ENCODE results near the gene TTC31.

Gene TTC31

DNA sequence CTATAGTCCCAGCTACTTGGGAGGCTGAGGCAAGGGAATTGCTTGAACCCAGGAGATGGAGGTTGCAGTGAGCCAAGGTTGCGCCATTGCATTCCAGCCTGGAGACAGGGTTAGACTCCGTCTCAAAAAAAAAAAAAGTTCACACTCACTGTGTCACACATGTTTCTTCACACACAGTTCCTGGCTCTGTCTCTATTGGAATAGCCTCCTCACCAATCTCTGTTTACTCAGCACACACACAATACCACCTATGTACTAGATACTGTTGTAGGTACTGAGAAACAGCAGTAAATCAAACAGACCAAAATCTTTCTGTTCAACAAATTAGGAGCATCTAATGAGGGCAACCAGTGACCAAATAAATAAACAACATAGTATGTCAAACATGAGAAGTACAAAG lies 3.3 kb downstream of the TTC31 start:
- DNase-seq (ENCODE audit: low read depth, low spot score), result no peak

DNA sequence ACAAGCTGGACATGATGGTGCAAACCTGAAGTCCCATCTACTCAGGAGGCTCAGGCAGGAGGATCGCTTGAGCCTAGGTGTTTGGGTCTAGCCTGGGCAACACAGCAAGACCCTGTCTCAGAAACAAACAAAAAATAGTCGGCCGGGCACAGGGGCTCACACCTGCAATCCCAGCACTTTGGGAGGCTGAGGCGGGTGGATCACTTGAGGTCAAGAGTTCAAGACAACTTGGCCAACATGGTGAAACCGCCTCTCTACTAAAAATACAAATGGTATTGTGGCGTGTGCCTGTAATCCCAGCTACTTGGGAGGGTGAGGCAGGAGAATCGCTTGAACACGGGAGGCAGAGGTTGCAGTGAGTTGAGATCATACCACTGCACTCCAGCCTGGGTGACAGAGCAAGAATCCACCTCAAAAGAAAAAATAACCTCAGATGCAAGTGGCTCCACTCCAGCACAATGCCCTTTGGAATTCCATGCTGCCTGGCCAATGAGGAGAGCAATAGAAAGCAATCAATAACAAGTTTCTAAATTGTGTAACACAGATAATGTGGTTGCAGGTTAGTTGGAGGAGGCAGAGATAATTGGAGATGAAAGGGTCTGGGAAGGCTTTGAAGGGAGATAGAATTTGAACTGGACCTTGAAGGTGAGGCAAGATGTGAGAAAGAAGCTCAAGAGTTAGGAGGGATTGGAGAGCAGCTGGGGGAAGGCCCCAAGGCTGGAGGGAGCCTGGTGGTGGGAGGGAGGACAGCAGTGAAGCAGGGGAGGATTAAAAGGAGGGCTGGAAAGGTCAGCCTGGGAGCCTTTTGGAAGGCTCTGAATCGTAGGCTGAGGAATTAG lies 6.0 kb downstream of the TTC31 start:
- DNase-seq (ENCODE audit: low read depth, low spot score), result no peak

GRCh38 chr2:74489906-74490305 lies 7.0 kb downstream of the TTC31 start:
- no peak for DNase-seq (ENCODE audit: low read depth, low spot score)

DNA sequence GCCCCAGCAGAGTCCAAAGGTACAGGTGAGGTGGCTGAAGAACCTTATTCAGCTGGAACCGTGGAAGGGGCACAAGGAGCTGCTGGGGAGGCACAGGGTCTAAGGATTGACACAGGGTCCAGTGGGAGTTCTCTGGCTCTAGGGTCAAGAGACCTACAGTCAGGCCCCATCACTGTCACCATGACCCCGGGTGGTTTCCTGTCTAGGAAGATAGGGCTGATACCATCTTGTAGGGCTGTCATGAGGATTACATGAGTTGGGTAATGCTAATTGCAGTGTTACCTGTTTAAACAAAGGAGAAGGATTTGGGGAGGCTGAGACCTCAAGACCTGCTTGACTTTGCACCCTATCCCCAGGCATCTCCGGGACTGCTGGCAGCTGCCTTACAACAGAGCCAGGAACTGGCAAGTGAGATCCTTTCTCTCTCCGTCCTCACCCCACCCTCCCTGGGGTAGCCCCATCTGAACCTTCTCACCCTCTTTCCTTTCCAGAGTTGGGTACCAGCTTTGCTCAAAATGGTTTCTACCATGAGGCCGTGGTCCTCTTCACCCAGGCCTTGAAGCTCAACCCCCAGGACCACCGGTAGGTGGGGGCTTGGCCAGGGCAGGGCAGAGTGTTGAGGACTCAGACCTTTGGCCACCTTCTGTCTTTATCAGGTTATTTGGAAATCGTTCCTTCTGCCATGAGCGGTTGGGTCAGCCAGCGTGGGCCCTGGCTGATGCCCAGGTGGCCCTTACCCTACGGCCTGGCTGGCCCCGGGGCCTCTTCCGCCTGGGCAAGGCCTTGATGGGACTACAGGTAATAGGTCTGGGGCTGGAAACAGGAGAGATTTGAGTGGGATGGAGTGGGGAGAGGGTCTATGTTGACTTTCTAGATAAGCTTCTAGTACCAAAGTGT lies 9.0 kb downstream of the TTC31 start:
- DNase-seq (ENCODE audit: low read depth, low spot score), result no peak

DNA sequence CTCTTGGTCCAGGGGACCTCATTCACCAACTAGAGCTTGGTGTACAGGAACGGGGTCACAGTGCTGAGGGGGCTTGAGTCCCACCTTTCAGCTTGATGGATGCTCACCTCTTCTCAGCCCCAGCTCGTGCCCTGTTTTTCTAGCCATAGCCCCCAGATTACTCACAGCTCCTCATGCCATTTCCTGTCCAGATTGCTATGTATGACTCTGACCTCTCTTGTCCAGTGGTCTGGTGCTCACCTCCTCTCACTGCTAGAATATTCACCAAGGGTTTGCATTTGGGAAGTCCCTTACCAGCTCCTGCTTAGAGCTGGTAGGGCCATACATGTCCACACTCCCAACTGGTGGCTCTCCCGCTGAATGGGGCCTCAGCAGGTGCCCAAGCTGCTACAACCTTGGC lies 10.7 kb downstream of the TTC31 start:
- DNase-seq (ENCODE audit: low read depth, low spot score), result no peak

GRCh38 chr2:74495440-74495839 lies 12.6 kb downstream of the TTC31 start:
- DNase-seq (ENCODE audit: low read depth, low spot score), result no peak

- no peak for DNase-seq (ENCODE audit: low read depth, low spot score)
Measured at GRCh38 chr2:74496997-74497776, 14.3 kb downstream of the TTC31 start.

DNA sequence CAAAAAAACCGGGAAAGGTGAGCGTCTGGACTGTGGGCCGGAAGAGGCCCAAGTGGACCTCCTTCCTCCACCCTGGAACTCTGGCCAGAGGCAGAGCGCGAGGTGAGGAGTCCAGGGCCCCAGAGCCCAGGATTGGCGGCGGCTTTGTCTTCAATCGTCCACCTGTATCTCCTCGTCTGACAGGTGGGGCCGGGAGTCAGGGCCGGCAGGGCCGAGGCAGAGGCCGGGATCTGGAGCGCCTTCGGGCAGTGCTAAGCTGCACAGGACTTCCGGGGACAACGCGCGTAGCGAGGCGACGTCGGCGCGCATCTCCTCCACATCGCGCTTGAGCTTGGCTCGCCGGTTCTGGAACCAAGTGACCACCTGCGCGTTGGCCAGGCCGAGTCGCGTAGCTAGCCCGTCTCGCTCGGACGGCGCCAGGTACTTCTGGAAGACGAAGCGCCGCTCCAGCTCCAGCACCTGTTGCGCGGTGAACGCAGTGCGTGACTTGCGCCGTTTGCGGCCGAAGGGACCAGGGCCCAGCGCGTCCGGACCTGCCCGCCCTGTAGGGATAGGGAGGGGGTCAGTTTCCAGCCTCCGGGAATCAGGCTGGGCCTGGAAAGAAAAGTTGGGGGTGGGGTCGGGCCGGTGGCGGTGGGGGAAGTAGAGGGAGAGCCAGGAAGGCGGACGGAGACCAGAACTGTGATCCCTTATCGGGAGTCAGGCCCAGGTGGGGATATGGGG lies 15.1 kb downstream of the TTC31 start:
- peak; percentile 31 for DNase-seq (ENCODE audit: low read depth, low spot score)

- DNase-seq (ENCODE audit: low read depth, low spot score), result peak; percentile 55
Measured at GRCh38 chr2:74498500-74499266, 15.8 kb downstream of the TTC31 start.

DNA sequence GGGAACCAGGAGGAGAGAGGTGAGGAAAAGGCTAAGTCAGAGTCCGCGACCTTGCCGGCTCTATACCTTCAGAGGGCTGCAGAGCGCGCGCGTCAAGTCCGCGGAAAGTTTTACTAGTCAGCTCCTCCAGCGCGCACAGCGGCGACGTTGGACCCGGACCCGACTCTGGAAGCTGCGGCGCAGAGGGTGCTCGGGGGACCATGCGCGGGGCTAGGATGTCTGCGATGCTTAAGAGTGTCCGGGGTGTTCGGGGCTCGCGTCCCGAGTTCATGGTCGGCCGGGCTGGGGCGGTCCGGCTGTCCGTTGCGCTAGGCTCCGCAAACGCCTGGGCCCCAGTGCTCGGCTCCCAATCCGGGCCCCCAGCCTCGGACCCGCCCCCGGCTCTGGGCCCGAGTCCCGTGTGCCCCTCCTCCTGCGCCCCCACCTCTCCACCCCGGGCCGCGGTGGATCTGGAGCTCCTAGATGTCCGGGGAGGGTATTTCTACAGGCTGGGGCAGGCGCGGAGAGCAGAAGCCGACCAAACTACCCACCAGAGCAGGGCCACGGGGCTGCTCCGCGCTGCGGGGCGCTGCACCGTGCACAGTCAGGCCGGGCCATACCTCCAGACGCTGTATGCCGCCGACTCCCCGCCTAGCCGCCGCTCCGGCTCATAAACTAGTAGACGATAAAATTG lies 16.5 kb downstream of the TTC31 start, which contains the start of gene LBX2:
Gene LBX2 (minus strand): TSS at position 337 of the 673 bp plus-strand sequence. CDS start 66 bp downstream, at position 271.
- DNase-seq (ENCODE audit: low read depth, low spot score), result peak; percentile 52

DNA sequence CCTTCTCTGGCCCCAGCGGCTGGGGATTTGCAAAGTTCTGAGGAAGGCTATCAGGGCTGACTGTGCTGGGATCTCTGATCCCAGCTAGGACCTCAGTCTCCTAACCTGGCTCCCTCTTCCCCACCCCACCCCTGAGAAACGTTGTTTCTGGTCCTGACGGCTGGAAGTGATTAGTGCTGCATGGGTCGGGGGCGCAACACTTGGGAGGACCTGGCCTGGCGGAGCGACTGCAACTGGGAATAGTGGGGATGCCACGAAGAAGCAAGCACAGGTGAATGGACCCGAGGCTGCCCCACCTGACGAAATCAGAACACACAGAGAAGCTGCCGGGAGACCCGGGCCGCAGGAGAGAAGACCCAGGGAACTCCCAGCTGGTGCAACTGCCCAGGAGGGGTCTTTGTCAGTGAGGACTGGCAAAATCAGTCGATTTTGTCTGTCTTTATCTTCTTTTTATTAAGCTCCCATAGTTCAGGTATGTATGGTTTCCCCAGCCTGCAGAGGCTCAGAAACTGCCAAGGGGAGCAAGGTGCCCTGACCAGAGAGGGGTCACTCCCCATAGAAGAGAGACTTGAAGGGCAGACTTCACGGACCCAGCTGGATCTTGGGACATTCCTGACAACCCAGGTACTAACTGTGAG lies 17.2 kb downstream of the TTC31 start:
- no peak for DNase-seq (ENCODE audit: low read depth, low spot score)

DNA sequence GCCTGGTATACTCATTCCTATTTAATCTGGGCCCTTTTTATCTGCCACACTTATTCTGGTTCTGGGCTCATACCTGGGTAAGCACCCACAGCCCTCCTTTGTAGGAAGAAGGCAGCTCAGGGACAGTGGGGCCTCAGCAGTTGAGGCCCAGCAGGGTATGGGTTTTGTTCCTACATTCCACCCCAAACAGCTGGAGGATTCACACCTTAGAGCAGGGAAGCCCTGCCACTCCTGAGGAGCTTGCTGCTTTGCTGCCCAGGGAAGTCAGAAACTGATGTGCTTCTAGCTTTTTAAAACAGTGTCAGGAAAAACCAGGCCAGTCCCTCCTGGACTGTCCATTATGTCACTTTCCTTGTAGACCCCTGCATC lies 17.7 kb downstream of the TTC31 start:
- no peak for DNase-seq (ENCODE audit: low read depth, low spot score)

GRCh38 chr2:74501335-74502071 lies 18.6 kb downstream of the TTC31 start:
- DNase-seq (ENCODE audit: low read depth, low spot score), result peak; percentile 13

DNA sequence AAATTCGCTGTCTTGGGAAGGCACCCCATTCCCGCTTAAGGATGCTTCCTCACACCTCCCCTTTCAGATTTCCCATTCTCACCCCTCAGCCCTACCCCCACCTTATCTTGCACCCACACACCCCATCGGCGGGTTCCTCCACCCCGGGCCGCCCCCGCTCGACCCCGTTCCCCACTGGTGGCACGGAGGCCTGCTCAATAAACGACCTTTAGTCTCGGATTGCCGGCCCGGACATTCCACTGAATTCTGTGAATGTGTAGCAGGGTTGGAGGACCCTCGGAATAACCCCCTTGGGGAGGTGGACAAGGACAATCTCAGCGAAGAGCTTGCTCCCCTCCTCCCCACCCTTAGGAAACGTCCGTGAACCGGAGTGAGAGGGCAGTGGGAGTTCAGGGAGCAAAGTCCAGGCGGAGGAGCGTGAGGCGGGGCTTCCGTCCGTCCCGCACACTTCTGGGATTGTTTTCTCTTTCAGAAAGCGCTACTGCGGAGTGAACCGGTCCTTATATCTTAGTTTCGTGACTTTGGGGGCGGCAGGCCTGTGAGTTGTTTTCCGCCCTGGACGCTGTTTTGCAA lies 19.4 kb downstream of the TTC31 start:
- peak; percentile 8 for DNase-seq (ENCODE audit: low read depth, low spot score)

DNA sequence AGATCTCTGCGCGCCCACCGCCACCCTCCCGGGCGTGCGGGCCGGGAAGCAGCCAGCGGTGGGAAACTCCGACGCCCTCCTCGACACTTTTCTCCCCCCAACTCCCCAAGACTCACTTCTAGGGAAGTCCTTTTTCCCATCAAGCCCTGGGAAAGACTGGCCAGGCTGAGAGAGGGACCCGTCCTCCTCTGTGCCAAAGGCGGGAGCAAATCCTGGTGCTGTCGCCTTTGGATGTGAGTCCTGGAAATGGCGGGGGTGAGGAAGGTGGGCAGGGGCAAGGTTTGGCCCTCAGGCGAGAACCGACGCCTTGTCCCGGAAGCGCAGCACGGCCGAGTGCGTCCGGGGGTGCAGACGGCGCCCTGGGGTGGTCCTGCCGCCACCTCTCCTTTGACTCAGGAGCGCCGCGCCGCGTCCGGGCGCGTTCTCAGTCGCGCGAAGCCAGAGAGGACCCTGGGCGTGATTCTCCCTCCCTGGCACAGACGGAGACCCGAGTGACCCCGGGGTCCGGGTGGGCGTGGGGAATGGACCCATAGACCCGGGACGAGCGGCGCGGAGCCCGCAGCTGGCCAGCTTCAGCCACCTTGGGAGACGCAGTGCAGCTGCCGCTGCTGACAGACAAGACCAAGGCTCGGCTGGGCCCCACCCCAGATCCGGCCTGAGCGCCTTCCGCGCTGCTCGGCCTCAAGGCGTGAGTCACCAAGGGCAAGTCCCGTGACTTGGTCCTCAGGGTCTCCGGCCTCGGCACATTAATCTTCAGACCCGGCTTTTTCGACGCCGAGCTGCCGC lies 20.0 kb downstream of the TTC31 start:
- peak; percentile 88 for DNase-seq (ENCODE audit: low read depth, low spot score)

DNA sequence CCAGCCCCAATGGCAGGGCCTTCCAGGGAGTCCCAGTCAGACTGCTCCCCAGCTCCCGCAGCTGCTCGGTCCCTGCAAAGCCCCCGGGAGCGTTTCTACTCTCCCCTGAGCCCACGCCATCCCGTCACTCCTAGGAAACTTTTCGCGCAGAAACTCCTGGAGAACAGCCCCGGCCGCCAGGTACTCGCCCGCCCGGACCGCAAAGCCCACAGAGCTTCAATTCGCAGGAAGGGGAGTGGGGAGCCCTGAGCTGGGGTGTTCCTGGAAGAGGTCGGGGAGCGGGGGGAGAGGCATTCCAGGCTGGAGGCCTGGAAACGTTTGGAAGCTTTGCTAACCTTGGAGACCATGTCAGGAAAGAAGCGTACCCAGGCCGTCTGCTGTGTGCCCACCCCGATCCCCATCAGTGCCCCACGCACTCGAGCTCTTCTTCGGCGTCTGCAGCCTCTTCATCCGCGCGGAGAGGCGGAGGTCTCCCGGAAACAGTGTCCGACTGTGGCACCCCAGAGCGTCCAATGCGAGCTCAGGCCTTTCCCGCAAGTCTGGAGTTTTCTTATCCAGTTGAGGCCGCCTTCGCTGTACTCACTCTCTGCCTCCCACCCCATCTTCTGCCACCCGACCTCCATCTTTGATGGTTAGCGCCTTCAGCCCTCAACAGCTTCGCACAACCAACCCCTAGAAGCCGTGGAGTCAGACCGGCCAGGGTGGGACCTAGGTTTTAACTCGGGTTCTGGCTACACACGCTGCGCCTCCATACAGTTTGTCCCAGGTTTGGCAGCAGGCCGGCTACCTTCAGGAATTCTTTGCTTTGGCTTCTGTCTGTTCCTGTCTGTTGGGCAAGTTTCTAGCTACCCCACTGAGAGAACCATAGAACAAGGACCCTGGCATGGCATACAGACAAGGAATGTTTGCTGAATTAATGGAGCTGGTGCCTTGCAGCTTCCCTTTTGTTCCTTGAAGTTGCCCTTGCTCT lies 20.9 kb downstream of the TTC31 start:
- peak; percentile 45 for DNase-seq (ENCODE audit: low read depth, low spot score)

All from astrocyte of the hippocampus (primary cell).